ENCODE measurements around the gene NAP1L1.
A peak's percentile ranks its signal among the peaks of the same experiment; 100 is the strongest.

Gene NAP1L1

DNA sequence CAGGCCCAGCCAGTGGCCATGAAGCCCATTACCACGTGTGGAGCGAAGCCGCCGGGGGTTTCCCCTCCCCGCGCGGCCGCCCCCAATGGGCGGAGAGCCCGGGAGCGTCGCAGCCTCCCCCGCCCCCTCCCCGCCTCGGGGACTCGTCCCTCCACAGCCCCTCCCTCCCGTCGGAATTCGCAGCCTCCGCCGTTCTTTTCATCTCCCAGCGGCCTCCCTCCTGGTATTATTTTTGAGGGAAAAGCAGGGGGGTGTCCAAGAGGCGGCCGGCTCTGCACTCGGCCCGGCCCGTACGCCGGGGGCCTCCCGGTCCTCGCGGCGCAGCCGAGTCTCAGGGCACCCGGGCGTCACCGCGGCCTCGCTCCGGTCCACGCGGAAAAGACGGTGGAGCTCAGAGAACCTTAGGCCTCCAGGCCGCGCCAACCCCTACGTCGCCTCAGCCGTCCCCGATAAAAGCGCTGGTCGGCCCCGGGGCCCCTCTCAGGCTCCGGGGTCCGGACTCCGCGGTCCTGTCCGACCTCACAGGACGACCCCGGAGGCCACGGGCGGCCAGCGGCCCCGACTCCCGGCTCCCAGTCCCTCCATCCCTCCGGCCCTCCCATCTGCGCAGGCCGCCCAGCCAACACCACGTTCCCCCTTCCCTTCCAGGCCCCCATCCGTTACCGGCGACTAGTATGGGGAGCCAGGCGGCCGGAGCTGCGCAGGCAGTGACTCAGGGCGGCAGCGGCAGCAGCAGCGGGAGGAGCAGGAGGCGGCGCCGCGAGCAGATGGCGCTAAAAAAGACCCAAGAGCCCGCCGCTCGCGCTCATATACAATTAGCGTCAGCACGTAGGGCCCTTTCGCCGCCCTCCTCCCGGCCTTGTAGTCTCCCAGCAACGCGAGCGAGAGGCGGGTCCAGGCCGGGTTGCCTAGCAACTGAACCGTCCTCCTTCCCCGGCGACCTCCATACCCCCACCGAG lies at the start of gene NAP1L1:
TSS of gene NAP1L1 (minus strand) at position 782 of the 959 bp plus-strand sequence. CDS start 10,466 bp downstream, outside the sequence.
- peak; percentile 97 for DNase-seq

DNA sequence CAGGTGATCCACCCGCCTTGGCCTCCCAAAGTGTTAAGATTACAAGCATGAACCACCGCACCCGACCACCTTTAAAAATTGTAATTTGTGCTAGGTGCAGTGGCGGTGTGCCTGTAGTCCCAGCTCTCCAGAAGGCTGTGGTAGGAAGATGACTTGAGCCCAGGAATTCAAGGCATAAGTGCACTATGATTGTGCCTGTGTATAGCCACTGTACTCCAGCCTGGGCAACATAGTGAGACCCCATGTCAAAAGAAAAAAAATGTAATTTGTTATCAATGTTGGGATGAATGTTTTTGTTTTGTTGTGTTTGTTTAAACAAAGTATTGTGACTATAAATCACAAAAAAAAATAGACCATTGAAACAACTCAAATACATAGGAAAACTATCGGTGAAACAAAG lies 43.1 kb upstream of the NAP1L1 start:
- DNase-seq: no peak

GRCh38 chr12:76124456-76124855 lies 40.0 kb upstream of the NAP1L1 start:
- no peak for DNase-seq

DNA sequence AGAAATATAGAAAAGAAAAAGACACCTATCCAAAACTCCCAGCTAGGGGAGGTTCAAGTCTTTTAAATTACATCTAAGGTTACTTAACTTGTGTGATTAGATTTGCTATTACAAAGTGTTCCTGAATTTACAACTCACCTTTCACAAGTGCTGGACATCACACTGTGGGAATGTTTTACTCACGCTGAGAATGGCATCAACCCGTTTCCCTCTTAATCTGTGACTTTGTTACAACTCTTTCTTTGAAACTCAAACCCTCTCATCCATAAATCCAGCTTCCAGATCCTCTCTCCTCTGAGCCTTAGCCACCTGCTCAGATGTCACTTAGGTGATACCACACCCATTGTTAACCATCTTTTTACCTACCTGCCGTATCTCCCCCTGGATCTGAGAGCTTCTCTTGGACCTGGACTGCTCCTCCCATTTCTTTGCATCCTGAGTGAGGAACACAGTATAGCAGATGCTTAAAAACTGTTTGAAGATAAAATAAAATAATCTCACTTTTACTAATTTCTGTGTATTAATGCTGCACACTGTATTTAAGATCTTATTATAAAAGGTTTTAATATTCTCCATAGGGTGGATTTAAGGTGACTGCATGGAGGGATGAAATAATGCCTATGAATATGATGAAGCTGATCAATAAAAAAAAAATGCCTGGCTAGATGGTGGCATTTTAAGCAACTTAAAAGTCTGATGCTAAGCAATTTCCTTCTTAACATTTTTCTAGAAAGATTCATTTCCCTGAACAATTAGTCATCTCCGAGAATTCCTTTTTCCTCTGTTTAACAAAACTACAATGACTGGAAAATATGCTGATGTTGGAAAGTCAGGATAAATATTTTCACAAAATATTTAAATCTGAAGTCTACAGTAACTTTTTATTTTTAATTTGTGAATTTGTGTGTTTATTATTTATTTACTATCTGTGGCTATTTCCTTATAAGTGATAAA lies 39.1 kb upstream of the NAP1L1 start:
- no peak for DNase-seq

- no peak for DNase-seq
These were observed 35.4 kb upstream of the NAP1L1 start for GRCh38 chr12:76119887-76120286.

- no peak for DNase-seq
These were observed 33.3 kb upstream of the NAP1L1 start for GRCh38 chr12:76117751-76118150.

- DNase-seq: no peak
These were observed 32.7 kb upstream of the NAP1L1 start for GRCh38 chr12:76117067-76117691.

GRCh38 chr12:76113800-76114757 lies 29.6 kb upstream of the NAP1L1 start:
- no peak for DNase-seq

DNA sequence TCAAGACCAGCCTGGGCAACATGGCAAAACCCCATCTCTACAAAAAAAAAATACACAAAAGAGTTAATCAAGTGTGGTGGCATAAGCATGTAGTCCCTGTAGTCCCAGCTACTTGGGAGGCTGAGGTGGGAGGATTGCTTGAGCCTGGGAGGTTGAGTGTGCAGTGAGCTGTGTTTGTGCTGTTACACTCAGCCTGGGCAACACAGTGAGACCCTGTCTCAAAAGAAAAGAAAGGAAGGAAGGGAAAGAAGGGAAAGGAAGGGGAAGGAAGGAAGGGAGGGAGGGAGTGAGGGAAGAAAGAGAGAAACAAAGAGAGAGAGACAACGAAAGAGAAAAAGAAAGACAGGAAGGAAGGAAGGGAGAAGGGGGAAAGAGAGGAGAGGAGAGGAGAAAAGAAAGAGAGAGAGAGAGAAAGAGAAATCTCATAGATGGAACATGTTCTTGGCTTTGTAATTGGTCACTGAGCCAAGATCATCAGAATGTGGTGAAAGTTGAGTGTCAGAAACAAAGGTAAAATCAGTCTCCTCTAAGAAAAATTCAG lies 26.8 kb upstream of the NAP1L1 start:
- DNase-seq: no peak

DNA sequence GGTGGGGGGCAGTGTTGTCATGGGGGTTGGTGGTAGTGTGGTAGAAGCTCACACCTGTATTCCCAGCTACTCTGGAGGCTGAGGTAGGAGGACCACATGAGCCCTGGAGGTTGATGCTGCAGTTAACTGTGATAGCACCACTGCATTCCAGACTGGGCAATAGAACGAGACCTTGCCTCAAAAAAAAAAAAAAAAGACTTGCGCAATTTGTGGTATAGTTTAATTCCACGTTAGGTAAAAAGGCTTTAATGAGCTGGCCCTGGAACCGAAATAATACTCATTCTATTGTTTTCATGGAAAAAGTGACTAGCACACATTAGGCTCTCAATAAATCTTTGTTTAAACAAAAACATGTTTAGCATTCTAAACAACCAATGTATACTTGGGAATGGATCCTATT lies 25.4 kb upstream of the NAP1L1 start:
- DNase-seq: no peak

DNA sequence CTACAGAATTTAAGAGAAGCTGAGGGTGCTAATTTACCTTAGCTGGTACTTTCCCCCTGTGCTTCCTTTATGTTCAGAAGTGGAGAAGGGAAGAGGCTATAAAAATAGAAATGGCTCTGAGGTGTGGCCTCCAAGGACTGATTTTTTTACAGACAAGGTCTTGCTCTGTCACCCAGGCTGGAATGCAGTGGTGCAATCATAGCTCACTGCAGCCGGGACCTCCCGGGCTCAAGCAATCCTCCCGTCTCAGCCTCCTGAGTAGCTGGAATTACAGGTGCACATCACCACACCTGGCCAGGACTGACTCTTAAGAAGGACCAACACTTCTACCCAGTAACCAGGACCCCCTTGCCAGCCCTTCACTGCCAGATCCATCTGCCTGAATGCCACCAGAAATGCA lies 23.9 kb upstream of the NAP1L1 start:
- no peak for DNase-seq

- no peak for DNase-seq
These were observed 22.1 kb upstream of the NAP1L1 start for GRCh38 chr12:76106631-76107030.

DNA sequence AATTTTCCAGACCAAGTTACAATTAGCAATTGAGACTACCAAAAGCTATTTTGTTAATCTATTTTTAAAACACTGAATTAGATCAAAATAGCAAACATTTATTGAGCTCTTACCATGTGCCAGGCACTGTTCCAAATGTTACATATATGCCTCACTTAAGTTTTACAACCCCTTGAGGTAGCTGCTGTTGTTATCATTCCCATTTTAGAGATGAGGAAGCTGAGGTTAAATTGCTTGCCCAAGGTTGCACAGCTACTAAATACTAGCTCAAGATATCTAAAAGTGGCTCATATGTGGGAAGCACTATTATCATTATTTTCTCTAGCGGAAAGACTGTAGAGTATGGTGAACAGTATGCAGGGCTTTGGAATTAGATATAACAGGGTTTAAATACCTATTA lies 19.5 kb upstream of the NAP1L1 start:
- no peak for DNase-seq

DNA sequence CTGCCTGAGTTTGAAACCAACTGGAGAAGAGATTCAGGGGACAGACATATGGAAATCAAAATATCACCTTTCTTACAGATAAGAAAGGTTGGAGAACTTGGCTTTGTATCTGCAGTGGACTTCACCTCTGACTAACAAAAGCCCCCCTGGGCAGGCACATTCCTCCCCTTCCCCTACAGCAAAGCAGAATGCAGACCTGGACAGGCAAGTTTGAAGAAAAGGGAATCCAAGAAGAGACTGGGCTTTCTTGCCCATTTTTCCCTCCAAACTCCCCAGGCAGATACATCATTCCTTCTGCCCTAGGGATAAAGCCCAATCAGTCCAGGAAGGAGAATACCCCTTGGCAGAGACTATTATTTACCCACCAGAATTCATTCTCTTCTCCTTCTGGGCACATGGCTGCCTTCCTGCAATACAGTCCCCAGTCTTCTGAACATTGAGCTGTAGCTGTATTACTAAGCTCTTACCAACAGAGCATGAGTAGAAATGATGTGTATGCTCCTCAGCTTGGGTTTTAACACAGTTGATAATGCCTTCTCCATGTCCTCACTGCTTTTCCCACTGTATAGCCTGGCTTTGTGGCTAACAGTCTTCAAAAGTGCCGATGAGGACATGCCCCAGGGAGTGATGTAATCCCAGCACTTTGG lies 17.4 kb upstream of the NAP1L1 start:
- no peak for DNase-seq

- no peak for DNase-seq
These were observed 11.7 kb upstream of the NAP1L1 start for GRCh38 chr12:76096079-76096646.

DNA sequence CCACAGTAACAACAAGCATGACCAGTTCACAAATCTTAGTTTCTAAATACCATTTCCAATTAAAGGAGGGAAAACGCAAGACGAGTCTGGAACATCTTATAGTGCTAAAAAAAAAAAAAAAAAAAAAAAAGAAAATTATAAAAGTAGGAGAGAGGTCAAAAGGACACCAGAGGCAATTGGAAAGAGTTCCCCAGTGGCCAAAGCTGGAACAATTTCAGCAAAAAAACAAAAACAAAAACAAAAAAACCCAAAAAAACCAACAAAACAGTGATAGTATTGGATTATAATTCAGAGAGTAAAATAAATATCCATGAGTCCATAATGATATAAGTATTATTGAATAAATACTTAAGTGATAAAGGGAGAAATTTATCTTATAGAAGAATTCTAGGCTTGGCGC lies 10.3 kb upstream of the NAP1L1 start:
- DNase-seq: no peak

GRCh38 chr12:76091246-76091754 lies 6.8 kb upstream of the NAP1L1 start:
- DNase-seq: no peak

- DNase-seq: peak; percentile 12
These were observed 1.0 kb upstream of the NAP1L1 start for GRCh38 chr12:76085520-76085868.

- DNase-seq: peak; percentile 56
These were observed 506 bp upstream of the NAP1L1 start for GRCh38 chr12:76084863-76085519.
